DOHH2 (cell line): ENCODE data around the gene SCT.

Experiments used
- CTCF ChIP-seq: fragments of 200-600 bp; sonication (generic); IDR thresholded peaks from one replicate; pipeline ENCODE4 v1.5.1; 2014; ENCODE audit warnings: antibody characterized with exemption, mild to moderate bottlenecking, low read depth, low read length; ENCODE audit not compliant: poor library complexity, severe bottlenecking
- EZH2phosphoT487 ChIP-seq: fragments of 200-600 bp; sonication (generic); IDR thresholded peaks from 2 replicates; pipeline ENCODE4 v1.6.1; 2017; ENCODE audit warnings: borderline replicate concordance, mild to moderate bottlenecking, antibody characterized with exemption, low read length, moderate library complexity, mixed read lengths

- TF ChIP-seq CTCF, result no peak
- TF ChIP-seq EZH2phosphoT487, result no peak
Observed at GRCh38 chr11:643849-644738, 17.1 kb upstream of the SCT start.
